Measurements from ENCODE around the gene CYB561D2. TPM values are rescaled to one million over a fixed set of nuclear protein-coding genes. Genes with fewer than 3 reads are reported as not detected.

The CYB561D2 gene
- total and polyA plus RNA-seq, 2 donors (not counting 1 experiment from before 2014, with no cell fraction given): 39.5 to 78.9 TPM

DNA sequence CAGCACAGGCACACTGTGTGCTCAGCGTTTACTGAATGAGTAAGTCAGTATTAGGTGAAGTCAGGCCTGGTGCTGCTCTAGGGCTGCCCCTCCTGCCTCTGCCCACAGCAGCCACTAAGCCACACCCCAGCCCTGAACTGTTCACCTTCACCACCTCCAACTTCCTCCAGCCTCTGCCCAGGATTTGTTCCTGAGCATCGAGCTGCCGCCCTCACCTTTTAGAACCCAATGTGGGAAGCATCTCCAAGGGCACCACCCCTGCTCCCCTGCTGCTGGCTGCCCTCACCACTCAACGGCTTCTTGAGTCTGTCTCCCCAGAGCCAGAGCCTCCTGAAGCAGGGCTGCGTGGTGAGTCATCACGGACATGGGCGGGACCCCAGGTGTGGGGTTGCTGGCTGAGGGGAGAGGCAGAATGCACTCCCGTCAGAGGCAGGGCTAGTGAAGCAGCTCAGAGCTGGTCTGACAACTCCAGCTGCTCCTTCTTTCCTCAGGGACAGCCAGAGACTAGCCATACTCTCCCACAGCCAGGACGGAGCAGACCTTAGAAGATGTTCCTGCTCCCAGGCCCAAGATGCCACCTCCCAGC is 33.9 kb upstream of the CYB561D2 start:
- no peaks in the 10 kb centered on the region for H3K27me3 ChIP-seq (replicated peaks in 1 of 4; ENCODE audit: control extremely low read depth in 1 of 4, control insufficient read depth in 3 of 4, insufficient read depth in 4 of 4, low read length in 3 of 4)
- H3K9me3 ChIP-seq (ENCODE audit: control extremely low read depth in 1 of 3, control insufficient read depth in 2 of 3, insufficient read depth in 1 of 3, low read length in 2 of 3): no peaks in the 10 kb centered on the region
- Mint-ChIP-seq H3K4me1 (peaks cover 38% of the 10 kb centered on the region), H3K9me3 (ENCODE audit: insufficient read depth) (no peaks in the 10 kb centered on the region), H3K27ac (peak overlapping the region; percentile 75), H3K4me3 (peak overlapping the region; percentile 56), H3K27me3 (no peaks in the 10 kb centered on the region)
- 67% methylated on average over 9 of the region's 9 CpGs for WGBS (ENCODE audit: insufficient coverage)
- no peak overlapping the region for H3K4me3 ChIP-seq (ENCODE audit: control extremely low read depth in 1 of 5, extremely low read depth in 1 of 5, insufficient read depth in 1 of 5, low read depth in 2 of 5, low read length in 4 of 5)
- no peak for TF ChIP-seq EZH2 (IDR thresholded peaks at IDR 0.05; ENCODE audit: borderline replicate concordance, insufficient read depth, low read depth, low read length, poor library complexity, severe bottlenecking)
- TF ChIP-seq, protein P1, sequence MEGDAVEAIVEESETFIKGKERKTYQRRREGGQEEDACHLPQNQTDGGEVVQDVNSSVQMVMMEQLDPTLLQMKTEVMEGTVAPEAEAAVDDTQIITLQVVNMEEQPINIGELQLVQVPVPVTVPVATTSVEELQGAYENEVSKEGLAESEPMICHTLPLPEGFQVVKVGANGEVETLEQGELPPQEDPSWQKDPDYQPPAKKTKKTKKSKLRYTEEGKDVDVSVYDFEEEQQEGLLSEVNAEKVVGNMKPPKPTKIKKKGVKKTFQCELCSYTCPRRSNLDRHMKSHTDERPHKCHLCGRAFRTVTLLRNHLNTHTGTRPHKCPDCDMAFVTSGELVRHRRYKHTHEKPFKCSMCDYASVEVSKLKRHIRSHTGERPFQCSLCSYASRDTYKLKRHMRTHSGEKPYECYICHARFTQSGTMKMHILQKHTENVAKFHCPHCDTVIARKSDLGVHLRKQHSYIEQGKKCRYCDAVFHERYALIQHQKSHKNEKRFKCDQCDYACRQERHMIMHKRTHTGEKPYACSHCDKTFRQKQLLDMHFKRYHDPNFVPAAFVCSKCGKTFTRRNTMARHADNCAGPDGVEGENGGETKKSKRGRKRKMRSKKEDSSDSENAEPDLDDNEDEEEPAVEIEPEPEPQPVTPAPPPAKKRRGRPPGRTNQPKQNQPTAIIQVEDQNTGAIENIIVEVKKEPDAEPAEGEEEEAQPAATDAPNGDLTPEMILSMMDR (IDR thresholded peaks at IDR 0.05): no peak
- no peaks in the 10 kb centered on the region for H4K20me1 ChIP-seq (ENCODE audit: control insufficient read depth, insufficient read depth, low read length, poor library complexity, severe bottlenecking)
- no peak overlapping the region for H2AFZ ChIP-seq (ENCODE audit: insufficient read depth, low read depth, low read length, poor library complexity, severe bottlenecking)
- H3K79me2 ChIP-seq (ENCODE audit: control insufficient read depth, insufficient read depth, low read length): no peaks in the 10 kb centered on the region
- ChIA-PET CTCF (no interaction called here), POLR2A (interaction anchor here (0.6 to 1.3 kb wide), 2 partner anchors 17 to 370 kb away, joined by 3 to 4 read pairs; no protein-coding TSS in a partner anchor)
- no peak overlapping the region for H3K9ac ChIP-seq (ENCODE audit: low read length)
- H3K36me3 ChIP-seq (replicated peaks in 1 of 2; ENCODE audit: control extremely low read depth in 1 of 2, control insufficient read depth in 1 of 2, extremely low read depth in 1 of 2, insufficient read depth in 2 of 2, low read length in 1 of 2): peaks cover 0 to 3% of the 10 kb centered on the region in 2 experiments
- peak overlapping the region; percentile 50 for H3K4me2 ChIP-seq (replicated peaks; ENCODE audit: low read depth, low read length, poor library complexity, severe bottlenecking)
- intact Hi-C loops (cut with micrococcal nuclease): no loop called here
- peaks cover 20 to 48% of the 10 kb centered on the region in 2 donors for H3K4me1 ChIP-seq (ENCODE audit: control insufficient read depth in 2 of 2, insufficient read depth in 2 of 2, low read length in 2 of 2)
- H3K27ac ChIP-seq (ENCODE audit: low read length in 2 of 2): peak overlapping the region in 1 of 2 donors; percentile 4
- no peak for DNase-seq
- peak; percentile 15 for ATAC-seq (ENCODE audit: low read depth)

DNA sequence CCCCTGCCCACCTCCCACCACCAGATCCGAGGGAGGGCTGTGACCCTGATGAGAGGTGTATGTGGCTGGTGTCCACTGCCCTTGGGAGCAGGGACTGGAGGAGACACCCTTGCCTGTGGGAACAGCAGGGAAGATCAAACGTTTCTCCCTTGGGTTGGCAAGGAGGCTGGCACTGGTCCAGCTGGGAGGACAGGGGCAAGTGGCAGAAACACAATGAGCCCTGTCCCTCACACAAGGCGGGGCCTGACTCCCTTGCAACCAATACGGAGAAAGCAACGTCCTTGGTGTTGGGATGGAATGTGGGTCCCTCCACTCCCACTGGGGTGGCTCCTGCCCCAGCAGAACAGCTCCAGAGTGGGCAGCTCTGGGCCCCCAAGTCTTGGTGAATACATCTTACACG is 33.4 kb upstream of the CYB561D2 start:
- Histone ChIP-seq H3K4me1 (ENCODE audit: control insufficient read depth in 2 of 2, insufficient read depth in 2 of 2, low read length in 2 of 2) (peaks cover 25 to 53% of the 10 kb centered on the region in 2 donors), H3K36me3 (replicated peaks in 1 of 2; ENCODE audit: control extremely low read depth in 1 of 2, control insufficient read depth in 1 of 2, extremely low read depth in 1 of 2, insufficient read depth in 2 of 2, low read length in 1 of 2) (peaks cover 0 to 3% of the 10 kb centered on the region in 2 experiments), H2AFZ (ENCODE audit: insufficient read depth, low read depth, low read length, poor library complexity, severe bottlenecking) (no peak overlapping the region), H3K27ac (ENCODE audit: low read length in 2 of 2) (peak overlapping the region in 1 of 2 donors; percentile 4), H3K79me2 (ENCODE audit: control insufficient read depth, insufficient read depth, low read length) (no peaks in the 10 kb centered on the region), H3K9ac (ENCODE audit: low read length) (no peak overlapping the region), H4K20me1 (ENCODE audit: control insufficient read depth, insufficient read depth, low read length, poor library complexity, severe bottlenecking) (no peaks in the 10 kb centered on the region), H3K4me2 (replicated peaks; ENCODE audit: low read depth, low read length, poor library complexity, severe bottlenecking) (no peak overlapping the region), H3K9me3 (ENCODE audit: control extremely low read depth in 1 of 3, control insufficient read depth in 2 of 3, insufficient read depth in 1 of 3, low read length in 2 of 3) (peaks cover 0 to 3% (median 0%) of the 10 kb centered on the region in 3 donors), H3K27me3 (replicated peaks in 1 of 4; ENCODE audit: control extremely low read depth in 1 of 4, control insufficient read depth in 3 of 4, insufficient read depth in 4 of 4, low read length in 3 of 4) (no peaks in the 10 kb centered on the region), H3K4me3 (ENCODE audit: control extremely low read depth in 1 of 5, extremely low read depth in 1 of 5, insufficient read depth in 1 of 5, low read depth in 2 of 5, low read length in 4 of 5) (no peak overlapping the region)
- no peak overlapping the region for H3K4me3 Mint-ChIP-seq
- TF ChIP-seq, protein P1 (IDR thresholded peaks at IDR 0.05): no peak
- no peak for TF ChIP-seq EZH2 (IDR thresholded peaks at IDR 0.05; ENCODE audit: borderline replicate concordance, insufficient read depth, low read depth, low read length, poor library complexity, severe bottlenecking)
- intact Hi-C loops (cut with micrococcal nuclease): no loop called here
- ATAC-seq (ENCODE audit: low read depth): no peak
- DNase-seq: no peak
- ChIA-PET CTCF (no interaction called here), POLR2A (interaction anchor here (0.6 to 1.3 kb wide), 2 partner anchors 18 to 370 kb away, joined by 3 to 4 read pairs; no protein-coding TSS in a partner anchor)
- H3K4me1 Mint-ChIP-seq: peaks cover 39% of the 10 kb centered on the region
- WGBS (ENCODE audit: insufficient coverage): 88% methylated on average over 2 of the region's 6 CpGs
- H3K27me3 Mint-ChIP-seq: no peaks in the 10 kb centered on the region
- no peak overlapping the region for H3K27ac Mint-ChIP-seq
- no peaks in the 10 kb centered on the region for H3K9me3 Mint-ChIP-seq (ENCODE audit: insufficient read depth)

Measured in B cell (primary cell).